ENCODE results near the gene SERPINH1.

Gene SERPINH1

GRCh38 chr11:75539459-75540334 is 22.4 kb upstream of the SERPINH1 start:
- no peaks in the 10 kb centered on the region for H3K27me3 ChIP-seq (ENCODE audit: insufficient read depth, poor library complexity, severe bottlenecking)
- DNase-seq (ENCODE audit: low read depth in 1 of 2, low spot score in 1 of 2): no peak
- H3K27ac ChIP-seq (replicated peaks): no peak overlapping the region
- TF ChIP-seq, protein P1, sequence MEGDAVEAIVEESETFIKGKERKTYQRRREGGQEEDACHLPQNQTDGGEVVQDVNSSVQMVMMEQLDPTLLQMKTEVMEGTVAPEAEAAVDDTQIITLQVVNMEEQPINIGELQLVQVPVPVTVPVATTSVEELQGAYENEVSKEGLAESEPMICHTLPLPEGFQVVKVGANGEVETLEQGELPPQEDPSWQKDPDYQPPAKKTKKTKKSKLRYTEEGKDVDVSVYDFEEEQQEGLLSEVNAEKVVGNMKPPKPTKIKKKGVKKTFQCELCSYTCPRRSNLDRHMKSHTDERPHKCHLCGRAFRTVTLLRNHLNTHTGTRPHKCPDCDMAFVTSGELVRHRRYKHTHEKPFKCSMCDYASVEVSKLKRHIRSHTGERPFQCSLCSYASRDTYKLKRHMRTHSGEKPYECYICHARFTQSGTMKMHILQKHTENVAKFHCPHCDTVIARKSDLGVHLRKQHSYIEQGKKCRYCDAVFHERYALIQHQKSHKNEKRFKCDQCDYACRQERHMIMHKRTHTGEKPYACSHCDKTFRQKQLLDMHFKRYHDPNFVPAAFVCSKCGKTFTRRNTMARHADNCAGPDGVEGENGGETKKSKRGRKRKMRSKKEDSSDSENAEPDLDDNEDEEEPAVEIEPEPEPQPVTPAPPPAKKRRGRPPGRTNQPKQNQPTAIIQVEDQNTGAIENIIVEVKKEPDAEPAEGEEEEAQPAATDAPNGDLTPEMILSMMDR (IDR thresholded peaks at IDR 0.05; ENCODE audit: insufficient read depth, low read length): no peak
- TF ChIP-seq SPI1 (IDR thresholded peaks at IDR 0.05; ENCODE audit: borderline replicate concordance, low read depth): no peak
- TF ChIP-seq GABPA (IDR thresholded peaks at IDR 0.05; ENCODE audit: low read depth): no peak
- TF ChIP-seq, protein P2, sequence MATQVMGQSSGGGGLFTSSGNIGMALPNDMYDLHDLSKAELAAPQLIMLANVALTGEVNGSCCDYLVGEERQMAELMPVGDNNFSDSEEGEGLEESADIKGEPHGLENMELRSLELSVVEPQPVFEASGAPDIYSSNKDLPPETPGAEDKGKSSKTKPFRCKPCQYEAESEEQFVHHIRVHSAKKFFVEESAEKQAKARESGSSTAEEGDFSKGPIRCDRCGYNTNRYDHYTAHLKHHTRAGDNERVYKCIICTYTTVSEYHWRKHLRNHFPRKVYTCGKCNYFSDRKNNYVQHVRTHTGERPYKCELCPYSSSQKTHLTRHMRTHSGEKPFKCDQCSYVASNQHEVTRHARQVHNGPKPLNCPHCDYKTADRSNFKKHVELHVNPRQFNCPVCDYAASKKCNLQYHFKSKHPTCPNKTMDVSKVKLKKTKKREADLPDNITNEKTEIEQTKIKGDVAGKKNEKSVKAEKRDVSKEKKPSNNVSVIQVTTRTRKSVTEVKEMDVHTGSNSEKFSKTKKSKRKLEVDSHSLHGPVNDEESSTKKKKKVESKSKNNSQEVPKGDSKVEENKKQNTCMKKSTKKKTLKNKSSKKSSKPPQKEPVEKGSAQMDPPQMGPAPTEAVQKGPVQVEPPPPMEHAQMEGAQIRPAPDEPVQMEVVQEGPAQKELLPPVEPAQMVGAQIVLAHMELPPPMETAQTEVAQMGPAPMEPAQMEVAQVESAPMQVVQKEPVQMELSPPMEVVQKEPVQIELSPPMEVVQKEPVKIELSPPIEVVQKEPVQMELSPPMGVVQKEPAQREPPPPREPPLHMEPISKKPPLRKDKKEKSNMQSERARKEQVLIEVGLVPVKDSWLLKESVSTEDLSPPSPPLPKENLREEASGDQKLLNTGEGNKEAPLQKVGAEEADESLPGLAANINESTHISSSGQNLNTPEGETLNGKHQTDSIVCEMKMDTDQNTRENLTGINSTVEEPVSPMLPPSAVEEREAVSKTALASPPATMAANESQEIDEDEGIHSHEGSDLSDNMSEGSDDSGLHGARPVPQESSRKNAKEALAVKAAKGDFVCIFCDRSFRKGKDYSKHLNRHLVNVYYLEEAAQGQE (IDR thresholded peaks at IDR 0.05; ENCODE audit: insufficient replicate concordance, low read depth): no peak
- TF ChIP-seq POLR2AphosphoS5 (IDR thresholded peaks at IDR 0.05; ENCODE audit: low read depth): no peak
- H3K4me3 ChIP-seq (replicated peaks; ENCODE audit: insufficient read depth, low read length): no peak overlapping the region

- no peaks in the 10 kb centered on the region for H3K27me3 ChIP-seq (ENCODE audit: insufficient read depth, poor library complexity, severe bottlenecking)
- no peak overlapping the region for H3K4me3 ChIP-seq (replicated peaks; ENCODE audit: insufficient read depth, low read length)
- no peak for DNase-seq (ENCODE audit: low read depth in 1 of 2, low spot score in 1 of 2)
- H3K27ac ChIP-seq (replicated peaks): no peak overlapping the region
- TF ChIP-seq GABPA (IDR thresholded peaks at IDR 0.05; ENCODE audit: low read depth) (no peak), SPI1 (IDR thresholded peaks at IDR 0.05; ENCODE audit: borderline replicate concordance, low read depth) (no peak), POLR2AphosphoS5 (IDR thresholded peaks at IDR 0.05; ENCODE audit: low read depth) (no peak)
- TF ChIP-seq, protein P2 (IDR thresholded peaks at IDR 0.05; ENCODE audit: insufficient replicate concordance, low read depth): no peak
- TF ChIP-seq, protein P1 (IDR thresholded peaks at IDR 0.05; ENCODE audit: insufficient read depth, low read length): no peak
Observed at GRCh38 chr11:75541193-75542087, 20.6 kb upstream of the SERPINH1 start.

- no peak for DNase-seq (ENCODE audit: low read depth in 1 of 2, low spot score in 1 of 2)
- H3K27ac ChIP-seq (replicated peaks): no peak overlapping the region
- TF ChIP-seq POLR2AphosphoS5 (IDR thresholded peaks at IDR 0.05; ENCODE audit: low read depth): no peak
- no peak for TF ChIP-seq GABPA (IDR thresholded peaks at IDR 0.05; ENCODE audit: low read depth)
- no peak for TF ChIP-seq SPI1 (IDR thresholded peaks at IDR 0.05; ENCODE audit: borderline replicate concordance, low read depth)
- TF ChIP-seq, protein P2 (IDR thresholded peaks at IDR 0.05; ENCODE audit: insufficient replicate concordance, low read depth): no peak
- TF ChIP-seq, protein P1 (IDR thresholded peaks at IDR 0.05; ENCODE audit: insufficient read depth, low read length): no peak
- no peak overlapping the region for H3K4me3 ChIP-seq (replicated peaks; ENCODE audit: insufficient read depth, low read length)
- H3K27me3 ChIP-seq (ENCODE audit: insufficient read depth, poor library complexity, severe bottlenecking): no peaks in the 10 kb centered on the region
Observed at GRCh38 chr11:75542088-75542438, 20.0 kb upstream of the SERPINH1 start.

Data from HL-60 (cell line).